Keratinocyte (primary cell): ENCODE data around the gene TMTC3. TPM values are rescaled to one million over a fixed set of nuclear protein-coding genes. Genes with fewer than 3 reads are reported as not detected.

Experiments
- DNase-seq: peaks from one replicate; pipeline ENCODE4 v3.0.0-alpha.2; 2011; ENCODE audit warnings: low read depth, missing footprints, low spot score
- FAIRE-seq: peaks from 2 replicates; lab custom pipeline; 2011; peaks lifted over from hg19 to GRCh38; lab: Jason Lieb, UNC
- H2AFZ ChIP-seq: 2 replicates; pipeline ENCODE4 v1.6.0; 2012; ENCODE audit warnings: low read length, control low read depth, inconsistent platforms; ENCODE audit not compliant: control insufficient read depth
- H3K27ac ChIP-seq: 2 replicates; pipeline ENCODE4 v1.5.1; 2011; ENCODE audit warnings: low read length; ENCODE audit not compliant: control insufficient read depth, insufficient read depth
- H3K27me3 ChIP-seq: 3 replicates; pipeline ENCODE4 v1.6.0; 2011; ENCODE audit warnings: low read length; ENCODE audit not compliant: control insufficient read depth, insufficient read depth; ENCODE audit errors: extremely low read depth
- H3K36me3 ChIP-seq, 2 experiments: 2 replicates in 1 of 2; 3 replicates in 1 of 2; pipeline ENCODE4 v1.5.1; 2011; ENCODE audit warnings: low read length in 2 of 2, mild to moderate bottlenecking in 1 of 2; ENCODE audit not compliant: control insufficient read depth in 2 of 2, insufficient read depth in 2 of 2; ENCODE audit errors: extremely low read depth in 1 of 2
- H3K4me1 ChIP-seq: 3 replicates; pipeline ENCODE4 v1.5.1; 2011; ENCODE audit warnings: low read length; ENCODE audit not compliant: control insufficient read depth, insufficient read depth; ENCODE audit errors: extremely low read depth
- H3K4me2 ChIP-seq: 3 replicates; pipeline ENCODE4 v1.6.0; 2011; ENCODE audit warnings: low read depth, low read length; ENCODE audit not compliant: control insufficient read depth, insufficient read depth; ENCODE audit errors: extremely low read depth
- H3K4me3 ChIP-seq, 3 experiments: fragments of 200-600 bp in 1 of 3; sonication (generic) in 1 of 3; 2 replicates in 2 of 3; 3 replicates in 1 of 3; pipeline ENCODE4 v1.5.1; 2011 to 2016; ENCODE audit warnings: low read length in 3 of 3, mild to moderate bottlenecking in 3 of 3, control low read depth in 2 of 3, inconsistent platforms in 1 of 3, low read depth in 1 of 3, mixed read lengths in 1 of 3, mixed run types in 1 of 3, moderate library complexity in 1 of 3; ENCODE audit not compliant: control insufficient read depth in 2 of 3, insufficient read depth in 2 of 3; ENCODE audit errors: extremely low read depth in 1 of 3
- H3K79me2 ChIP-seq: 2 replicates; pipeline ENCODE4 v1.6.0; 2012; ENCODE audit warnings: low read length; ENCODE audit not compliant: control insufficient read depth, insufficient read depth
- H3K9ac ChIP-seq: 3 replicates; pipeline ENCODE4 v1.6.0; 2011; ENCODE audit warnings: low read length; ENCODE audit not compliant: control insufficient read depth, insufficient read depth; ENCODE audit errors: extremely low read depth
- H3K9me1 ChIP-seq: 3 replicates; pipeline ENCODE4 v1.6.0; 2011; ENCODE audit warnings: low read length; ENCODE audit not compliant: control insufficient read depth, insufficient read depth; ENCODE audit errors: extremely low read depth
- H3K9me3 ChIP-seq: 2 replicates; pipeline ENCODE4 v1.5.1; 2012; ENCODE audit warnings: low read depth, low read length; ENCODE audit not compliant: control insufficient read depth
- H4K20me1 ChIP-seq: 3 replicates; pipeline ENCODE4 v1.6.0; 2011; ENCODE audit warnings: low read length; ENCODE audit not compliant: control insufficient read depth, insufficient read depth; ENCODE audit errors: extremely low read depth
- CTCF ChIP-seq, 3 experiments: IDR thresholded peaks in 1 of 3; conservative IDR thresholded peaks in 1 of 3; optimal IDR thresholded peaks in 1 of 3; 2 replicates in 2 of 3; 3 replicates in 1 of 3; pipeline versions ENCODE3 to v1.5.1; 2011; ENCODE audit warnings: low read length in 3 of 3, mild to moderate bottlenecking in 3 of 3, moderate library complexity in 2 of 3, control low read depth in 1 of 3, inconsistent platforms in 1 of 3; ENCODE audit not compliant: insufficient read depth in 2 of 3; ENCODE audit errors: extremely low read depth in 1 of 3
- EZH2 ChIP-seq: IDR thresholded peaks from one replicate; pipeline ENCODE4 v1.6.1; 2012; ENCODE audit warnings: inconsistent platforms, mild to moderate bottlenecking, low read length, moderate library complexity
- dilution Hi-C: fragments of 300-500 bp; cut with MboI; formaldehyde crosslinking; loops from one replicate; pipeline ENCODE4 v1.7.0; 2020; ENCODE audit warnings: low sequenced_read_pairs; ENCODE audit not compliant: extremely low pct_ligation_motif_present
- polyA plus RNA-seq, 5 experiments: library from polyadenylated mRNA; depleted of rRNA in 3 of 5; stranded (reverse) in 3 of 5; stranded (forward) in 1 of 5; unstranded in 1 of 5; fragments of >200 nt; gene quantifications; 1 replicate in 1 of 5; 2 replicates in 3 of 5; 3 replicates in 1 of 5; pipeline versions ENCODE4 v1.2.1 to v1.2.3, GENCODE V29; 2011 to 2012; ENCODE audit warnings: missing spikeins in 2 of 5, low read depth in 1 of 5, low replicate concordance in 1 of 5

The TMTC3 gene
- polyA plus RNA-seq, 1 donor (not counting 4 experiments of a cell fraction or from before 2014, with no cell fraction given), result 35.1 TPM

- Histone ChIP-seq H3K36me3 (peaks cover 0 to 4% of the 10 kb centered on the region in 2 experiments), H2AFZ (no peak overlapping the region), H3K9me1 (no peaks in the 10 kb centered on the region), H3K9ac (no peak overlapping the region), H3K9me3 (no peaks in the 10 kb centered on the region), H3K27me3 (no peaks in the 10 kb centered on the region), H3K4me3 (no peak overlapping the region), H4K20me1 (no peaks in the 10 kb centered on the region), H3K79me2 (no peaks in the 10 kb centered on the region), H3K27ac (no peak overlapping the region), H3K4me2 (no peak overlapping the region), H3K4me1 (no peaks in the 10 kb centered on the region)
- FAIRE-seq (no peak), DNase-seq (no peak)
- dilution Hi-C loops, result no loop called here
- no peak for TF ChIP-seq CTCF (optimal IDR thresholded peaks at IDR 0.05 in 1 of 3, IDR thresholded peaks at IDR 0.05 in 1 of 3, conservative IDR thresholded peaks at IDR 0.05 in 1 of 3; ENCODE audit: extremely low read depth in 1 of 3, insufficient read depth in 2 of 3, low read length in 3 of 3)
- TF ChIP-seq EZH2, result no peak
Observed at GRCh38 chr12:88093573-88093972, 48.5 kb upstream of the TMTC3 start.

- Histone ChIP-seq H3K4me3 (no peak overlapping the region), H3K9ac (no peak overlapping the region), H3K36me3 (peaks cover 3% of the 10 kb centered on the region in 2 experiments), H2AFZ (no peak overlapping the region), H3K9me3 (no peaks in the 10 kb centered on the region), H3K4me2 (no peak overlapping the region), H4K20me1 (no peaks in the 10 kb centered on the region), H3K4me1 (no peaks in the 10 kb centered on the region), H3K79me2 (no peaks in the 10 kb centered on the region), H3K27me3 (no peaks in the 10 kb centered on the region), H3K27ac (no peak overlapping the region), H3K9me1 (no peaks in the 10 kb centered on the region)
- FAIRE-seq, result no peak
- DNase-seq, result no peak
- TF ChIP-seq CTCF (optimal IDR thresholded peaks at IDR 0.05 in 1 of 3, IDR thresholded peaks at IDR 0.05 in 1 of 3, conservative IDR thresholded peaks at IDR 0.05 in 1 of 3; ENCODE audit: extremely low read depth in 1 of 3, insufficient read depth in 2 of 3, low read length in 3 of 3) (no peak), EZH2 (no peak)
- dilution Hi-C loops, result no loop called here
Observed at GRCh38 chr12:88108021-88108420, 34.1 kb upstream of the TMTC3 start.
